Ovary (tissue), 10 donors: Measurements from ENCODE around the gene NANS. TPM values are rescaled to one million over a fixed set of nuclear protein-coding genes. Genes with fewer than 3 reads are reported as not detected.
A peak's percentile ranks its signal among the peaks of the same experiment; 100 is the strongest.

Experiments
- DNase-seq, 5 donors: peaks; one replicate each; pipeline ENCODE4 v3.0.0-alpha.2; 2019 to 2020
- H3K27ac ChIP-seq, 2 donors: fragments of 200-600 bp; one replicate each; pipeline versions ENCODE4 v1.5.1 to v1.8.0; 2019 to 2022
- H3K27me3 ChIP-seq: fragments of 200-600 bp; one replicate; pipeline ENCODE4 v1.8.0; 2022
- H3K36me3 ChIP-seq: fragments of 200-600 bp; sonication (generic); one replicate; pipeline ENCODE4 v1.5.1; 2019
- H3K4me1 ChIP-seq: one replicate; pipeline ENCODE4 v1.8.1; 2013; ENCODE audit warnings: mild to moderate bottlenecking, moderate library complexity; ENCODE audit not compliant: insufficient read depth
- H3K4me3 ChIP-seq: fragments of 200-600 bp; sonication (generic); one replicate; pipeline ENCODE4 v1.5.1; 2017
- H3K9me3 ChIP-seq, 2 donors: fragments of 200-600 bp in 1 of 2; sonication (generic) in 1 of 2; one replicate each; pipeline versions ENCODE4 v1.5.1 to v1.8.1; 2013 to 2019; ENCODE audit warnings: mild to moderate bottlenecking in 1 of 2, moderate library complexity in 1 of 2
- EP300 ChIP-seq: sonication (generic); formaldehyde crosslinking; IDR thresholded peaks from one replicate; pipeline ENCODE4 v1.6.1; 2017; ENCODE audit warnings: antibody characterized with exemption
- POLR2A ChIP-seq: fragments of 450-650 bp; IDR thresholded peaks from one replicate; pipeline ENCODE4 v1.6.1; 2017; ENCODE audit warnings: antibody characterized with exemption, mild to moderate bottlenecking, moderate library complexity
- WGBS, 3 donors: extraction: QIAGEN DNeasy Blood & Tissue Kit in 1 of 3; methylation state at CpG; one replicate each; pipeline versions ENCODE4 v1.1.5 to v1.1.7; 2013 to 2017; 5-methylcytosine and 5-hydroxymethylcytosine counted together
- intact Hi-C, 4 donors: fragments of 100-400 bp; cut with DNase I; formaldehyde crosslinking; loops; one replicate each; pipeline versions ENCODE4 v1.11.0 to v1.15.1; 2022 to 2023
- long read RNA-seq, 3 donors: library from polyadenylated mRNA in 2 of 3; unstranded in 2 of 3; transcript quantifications; one replicate each; pipeline ENCODE4 v2.0.0 and lab custom pipeline, GENCODE V29; 2021 to 2026
- polyA plus RNA-seq, 2 donors: library from polyadenylated mRNA; stranded (reverse); fragments of 200-250 nt in 1 of 2; fragments of 350-450 nt in 1 of 2; fragmentation: Illumina TruSeq in 1 of 2; extraction: RNeasy Lipid Tissue Mini Kit (QIAGEN cat#74804) in 1 of 2; gene quantifications; one replicate each; pipeline ENCODE4 v1.2.3, GENCODE V29; 2013 to 2014
- total RNA-seq, 7 donors: library from RNA; depleted of rRNA in 2 of 7; stranded (reverse); fragments of >200 nt in 2 of 7; fragmentation: NEBNext Ultra II Directional in 3 of 7; extraction: Animal tissue kit (Norgen Biotek cat#: 25700) in 3 of 7; gene quantifications; one replicate each; pipeline versions ENCODE4 v1.1.0 to v1.2.4, GENCODE V29; 2016 to 2023
- TF ChIP-seq, protein P1 (sequence below), 3 donors: fragments of 450-650 bp in 2 of 3; fragments of 200-600 bp in 1 of 3; IDR thresholded peaks; one replicate each; pipeline versions ENCODE4 v1.5.1 to v1.8.0; 2016 to 2022; ENCODE audit warnings: antibody characterized with exemption in 3 of 3, mild to moderate bottlenecking in 1 of 3
- donor health status: DM: no; HTN: no; CAD: no; lungs with moderate emphysema.
- donor health status: DM: no; HTN: no; CAD: no.
- donor health status: Bipolar disorder and iron deficiency.
- donor health status: DM: yes; HTN: yes; CAD: no.
- donor health status: DM: no; HTN: no; CAD: no.
- donor health status: DM: yes; HTN: yes; CAD: no.

NANS gene, protein sequence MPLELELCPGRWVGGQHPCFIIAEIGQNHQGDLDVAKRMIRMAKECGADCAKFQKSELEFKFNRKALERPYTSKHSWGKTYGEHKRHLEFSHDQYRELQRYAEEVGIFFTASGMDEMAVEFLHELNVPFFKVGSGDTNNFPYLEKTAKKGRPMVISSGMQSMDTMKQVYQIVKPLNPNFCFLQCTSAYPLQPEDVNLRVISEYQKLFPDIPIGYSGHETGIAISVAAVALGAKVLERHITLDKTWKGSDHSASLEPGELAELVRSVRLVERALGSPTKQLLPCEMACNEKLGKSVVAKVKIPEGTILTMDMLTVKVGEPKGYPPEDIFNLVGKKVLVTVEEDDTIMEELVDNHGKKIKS
- 10 to 100 TPM; 24.1 to 43.8 (median 33.8) TPM for total RNA-seq
- polyA plus RNA-seq = 10 to 100 TPM; 28.3 to 41.5 TPM
- long read RNA-seq, donor 1, transcript NANS-201 (6 exons, 1,170 nt) = major isoform, 89 of 102 reads
- long read RNA-seq, donor 1, partial matches to known transcripts = 4 of 102 reads
- long read RNA-seq, donor 1, other reads (novel, unspliced or antisense) = 9 of 102 reads
- long read RNA-seq, donor 2, transcript NANS-201 (6 exons, 1,170 nt) = major isoform, 27 of 28 reads
- long read RNA-seq, donor 2, partial matches to known transcripts = 0 of 28 reads
- long read RNA-seq, donor 2, other reads (novel, unspliced or antisense) = 0 of 28 reads
- long read RNA-seq, donor 3, transcript NANS-201 (6 exons, 1,170 nt) = major isoform, 43 of 59 reads
- long read RNA-seq, donor 3, partial matches to known transcripts = 15 of 59 reads
- long read RNA-seq, donor 3, other reads (novel, unspliced or antisense) = 1 of 59 reads

DNA sequence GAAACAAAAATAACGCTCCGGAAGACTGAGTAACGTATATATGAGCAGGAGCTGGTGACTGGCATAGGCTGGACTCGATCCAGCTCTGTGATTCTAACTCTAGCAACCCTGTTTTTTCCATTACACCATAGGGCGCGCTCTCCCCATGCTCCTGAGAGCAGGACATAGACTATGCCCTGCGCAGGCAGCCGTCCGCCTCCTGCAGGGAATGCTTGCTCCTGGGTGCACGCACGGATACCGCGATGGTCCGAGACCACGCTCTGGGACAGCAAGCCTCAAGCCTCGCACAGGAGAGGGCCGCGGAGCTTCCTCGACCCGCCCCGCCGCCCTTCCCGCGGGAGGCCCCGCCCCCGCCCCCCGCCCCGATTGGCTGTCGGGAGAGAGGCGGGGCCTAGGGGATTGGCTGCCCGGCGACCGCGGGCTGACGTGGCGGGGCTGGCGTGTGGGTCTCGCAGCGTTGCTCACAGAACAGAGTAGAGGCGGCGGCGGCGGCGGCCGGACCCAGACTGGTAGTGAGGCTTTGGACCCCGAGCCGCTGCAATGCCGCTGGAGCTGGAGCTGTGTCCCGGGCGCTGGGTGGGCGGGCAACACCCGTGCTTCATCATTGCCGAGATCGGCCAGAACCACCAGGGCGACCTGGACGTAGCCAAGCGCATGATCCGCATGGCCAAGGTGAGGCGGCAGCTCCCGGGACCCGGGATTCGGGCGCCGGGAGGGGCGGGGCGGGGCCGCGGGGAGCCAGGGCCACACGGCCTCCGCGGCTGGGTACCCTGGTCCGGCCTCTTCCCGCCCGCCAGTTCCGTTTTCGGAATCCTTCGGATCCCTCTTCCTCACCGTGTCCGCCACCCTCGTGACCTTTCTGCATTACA, at the start of gene NANS:
Gene NANS, plus strand, starts transcription at position 464 of the 869 bp plus-strand sequence. Its CDS starts 77 bp downstream, at position 541.
- 1% methylated on average over 48 to 80 of the region's 80 CpGs for WGBS, 3 donors
- TF ChIP-seq POLR2A (peak; percentile 92), EP300 (no peak)
- Histone ChIP-seq H3K9me3 (no peaks in the 10 kb centered on the region), H3K36me3 (no peaks in the 10 kb centered on the region), H3K27ac (peak within 1 kb of the TSS; percentile 40 to 79), H3K4me1 (peaks cover 1% of the 10 kb centered on the region), H3K4me3 (peak within 1 kb of the TSS; percentile 95), H3K27me3 (no peaks in the 10 kb centered on the region)
- peak; percentile 90 to 94 (median 93) for DNase-seq
- intact Hi-C loops = loop anchor here in 1 of 4 donors (10.0 kb wide), 1 partner anchor 352 kb away; no protein-coding TSS in a partner anchor

- Histone ChIP-seq H3K4me1 (no peaks in the 10 kb centered on the region), H3K4me3 (no peak overlapping the region), H3K27me3 (no peaks in the 10 kb centered on the region), H3K9me3 (no peaks in the 10 kb centered on the region), H3K36me3 (no peaks in the 10 kb centered on the region), H3K27ac (no peak overlapping the region)
- 85 to 89% (median 86%) methylated on average over 13 of the region's 13 CpGs for WGBS, 3 donors
- TF ChIP-seq, protein P1, sequence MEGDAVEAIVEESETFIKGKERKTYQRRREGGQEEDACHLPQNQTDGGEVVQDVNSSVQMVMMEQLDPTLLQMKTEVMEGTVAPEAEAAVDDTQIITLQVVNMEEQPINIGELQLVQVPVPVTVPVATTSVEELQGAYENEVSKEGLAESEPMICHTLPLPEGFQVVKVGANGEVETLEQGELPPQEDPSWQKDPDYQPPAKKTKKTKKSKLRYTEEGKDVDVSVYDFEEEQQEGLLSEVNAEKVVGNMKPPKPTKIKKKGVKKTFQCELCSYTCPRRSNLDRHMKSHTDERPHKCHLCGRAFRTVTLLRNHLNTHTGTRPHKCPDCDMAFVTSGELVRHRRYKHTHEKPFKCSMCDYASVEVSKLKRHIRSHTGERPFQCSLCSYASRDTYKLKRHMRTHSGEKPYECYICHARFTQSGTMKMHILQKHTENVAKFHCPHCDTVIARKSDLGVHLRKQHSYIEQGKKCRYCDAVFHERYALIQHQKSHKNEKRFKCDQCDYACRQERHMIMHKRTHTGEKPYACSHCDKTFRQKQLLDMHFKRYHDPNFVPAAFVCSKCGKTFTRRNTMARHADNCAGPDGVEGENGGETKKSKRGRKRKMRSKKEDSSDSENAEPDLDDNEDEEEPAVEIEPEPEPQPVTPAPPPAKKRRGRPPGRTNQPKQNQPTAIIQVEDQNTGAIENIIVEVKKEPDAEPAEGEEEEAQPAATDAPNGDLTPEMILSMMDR (IDR thresholded peaks at IDR 0.05) = no peak
- TF ChIP-seq POLR2A = no peak
- no peak for TF ChIP-seq EP300
- no peak for DNase-seq
- intact Hi-C loops = no loop called here
Measured at GRCh38 chr9:98007251-98007928, 49.1 kb upstream of the NANS start.

DNA sequence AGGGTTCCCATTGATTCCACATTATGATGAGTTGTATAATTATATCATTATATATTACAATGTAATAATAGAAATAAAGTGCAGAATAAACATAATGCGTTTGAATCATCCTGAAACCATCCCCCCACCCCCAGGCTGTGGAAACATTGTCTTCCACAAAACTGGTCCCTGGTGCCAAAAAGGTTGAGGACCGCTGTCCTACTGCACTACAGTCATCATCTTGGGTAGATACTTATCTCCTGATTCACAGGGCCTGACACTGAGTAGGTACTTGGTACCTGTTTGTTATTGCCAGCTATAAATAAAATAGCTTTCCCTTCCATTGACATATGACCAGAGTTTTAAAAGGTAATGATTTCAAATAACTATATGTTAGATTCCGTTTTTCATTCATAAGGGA, 47.8 kb upstream of the NANS start:
- intact Hi-C loops = no loop called here
- Histone ChIP-seq H3K4me3 (no peak overlapping the region), H3K36me3 (no peaks in the 10 kb centered on the region), H3K27me3 (no peaks in the 10 kb centered on the region), H3K27ac (no peak overlapping the region), H3K9me3 (no peaks in the 10 kb centered on the region), H3K4me1 (no peaks in the 10 kb centered on the region)
- 85 to 90% (median 86%) methylated on average over 3 of the region's 3 CpGs for WGBS, 3 donors
- no peak for TF ChIP-seq EP300
- TF ChIP-seq, protein P1 (IDR thresholded peaks at IDR 0.05) = no peak
- no peak for TF ChIP-seq POLR2A
- DNase-seq = no peak

DNA sequence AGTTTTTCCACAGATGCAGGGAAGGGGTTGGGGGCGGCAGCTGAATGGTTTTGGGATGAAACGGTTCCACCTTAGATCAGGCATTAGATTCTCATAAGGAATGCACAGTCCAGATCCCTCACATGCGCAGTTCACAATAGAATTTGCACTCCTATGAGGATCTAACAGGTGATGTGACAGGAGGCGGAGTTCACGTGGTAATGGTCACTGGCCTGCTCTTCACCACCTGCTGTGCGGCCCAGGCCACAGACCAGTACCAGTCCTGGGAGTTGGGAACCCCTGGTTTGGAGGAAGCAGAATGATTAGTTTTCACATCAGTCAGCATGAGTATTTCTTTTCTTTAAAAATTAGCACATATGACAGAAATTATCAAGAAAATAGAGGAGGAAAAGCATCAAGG, 47.1 kb upstream of the NANS start:
- Histone ChIP-seq H3K36me3 (no peaks in the 10 kb centered on the region), H3K9me3 (no peaks in the 10 kb centered on the region), H3K4me1 (no peaks in the 10 kb centered on the region), H3K27me3 (no peaks in the 10 kb centered on the region), H3K27ac (no peak overlapping the region), H3K4me3 (no peak overlapping the region)
- 90 to 92% (median 91%) methylated on average over 6 of the region's 6 CpGs for WGBS, 3 donors
- TF ChIP-seq EP300 (no peak), POLR2A (no peak)
- TF ChIP-seq, protein P1 (IDR thresholded peaks at IDR 0.05) = no peak
- intact Hi-C loops = no loop called here
- no peak for DNase-seq
